Choroid plexus epithelial cell (primary cell): ENCODE data around the gene IFFO2.
"Not testable (repeated sequence)": the region's sequence is repeated elsewhere in the genome, so short reads cannot be mapped to it uniquely, and the experiment has no call there.

Experiments used
- DNase-seq: peaks from one replicate; pipeline ENCODE4 v3.0.0-alpha.2; 2010; ENCODE audit warnings: low read depth
- H3K4me3 ChIP-seq: 2 replicates; pipeline ENCODE4 v1.5.1; 2011; ENCODE audit warnings: low read depth, mild to moderate bottlenecking, control low read depth, low read length, moderate library complexity
- CTCF ChIP-seq: conservative IDR thresholded peaks from 2 replicates; pipeline ENCODE4 v1.5.1; 2011; ENCODE audit warnings: low read depth, mild to moderate bottlenecking, control low read depth, inconsistent platforms, low read length, moderate library complexity

IFFO2 gene

GRCh38 chr1:18875796-18876128 is 80.7 kb downstream of the IFFO2 start:
- no peak for TF ChIP-seq CTCF
- H3K4me3 ChIP-seq = no peak overlapping the region
- DNase-seq = no peak

- DNase-seq = peak; percentile 94
- H3K4me3 ChIP-seq = no peak overlapping the region
- TF ChIP-seq CTCF = peak; percentile 88
Observed at GRCh38 chr1:18875107-18875795, 81.2 kb downstream of the IFFO2 start.

GRCh38 chr1:18874600-18874999 is 81.9 kb downstream of the IFFO2 start:
- no peak for DNase-seq
- H3K4me3 ChIP-seq = no peak overlapping the region
- TF ChIP-seq CTCF = no peak

- no peak for DNase-seq
- TF ChIP-seq CTCF = no peak
- H3K4me3 ChIP-seq = no peak overlapping the region
Observed at GRCh38 chr1:18874036-18874435, 82.4 kb downstream of the IFFO2 start.

- no peak for DNase-seq
- no peak overlapping the region for H3K4me3 ChIP-seq
- no peak for TF ChIP-seq CTCF
Observed at GRCh38 chr1:18872071-18872611, 84.3 kb downstream of the IFFO2 start.

- H3K4me3 ChIP-seq = no peak overlapping the region
- DNase-seq = no peak
- TF ChIP-seq CTCF = no peak
Observed at GRCh38 chr1:18871401-18872070, 84.9 kb downstream of the IFFO2 start.

- no peak overlapping the region for H3K4me3 ChIP-seq
- no peak for DNase-seq
- TF ChIP-seq CTCF = no peak
Observed at GRCh38 chr1:18870957-18871356, 85.5 kb downstream of the IFFO2 start.

GRCh38 chr1:18870595-18870865 is 85.9 kb downstream of the IFFO2 start:
- DNase-seq, H3K4me3 ChIP-seq: not testable (repeated sequence)
